Activated T-helper 2 cell treated with anti-CD3 and anti-CD28 coated beads, Interferon-gamma antibody, Interleukin-2, Interleukin-4, amounts not matched to agents 10 μg/mL and 5 μg/mL and 100 μg/mL, durations not matched to agents 14 hours and 24 hours and 36 hours (primary cell): ENCODE data around the gene SPEG. TPM values are rescaled to one million over a fixed set of nuclear protein-coding genes. Genes with fewer than 3 reads are reported as not detected.

Experiments
- DNase-seq: peaks from one replicate; pipeline ENCODE4 v3.0.0; 2021; ENCODE audit warnings: low spot score
- H3K27ac Mint-ChIP-seq: one replicate; pipeline ENCODE4 v1.8.0; 2021; ENCODE audit warnings: mixed read lengths
- H3K27me3 Mint-ChIP-seq: one replicate; pipeline ENCODE4 v1.8.0; 2021; ENCODE audit warnings: low read depth, mixed read lengths
- H3K36me3 Mint-ChIP-seq: one replicate; pipeline ENCODE4 v1.8.0; 2021; ENCODE audit warnings: low read depth, mixed read lengths
- H3K4me1 Mint-ChIP-seq: one replicate; pipeline ENCODE4 v1.8.0; 2021; ENCODE audit warnings: low read depth, mixed read lengths
- H3K4me3 Mint-ChIP-seq: one replicate; pipeline ENCODE4 v1.8.0; 2021; ENCODE audit warnings: low read depth, mild to moderate bottlenecking, moderate library complexity, mixed read lengths
- H3K9me3 Mint-ChIP-seq: one replicate; pipeline ENCODE4 v1.8.0; 2021; ENCODE audit warnings: mixed read lengths
- intact Hi-C: fragments of 100-400 bp; cut with micrococcal nuclease; formaldehyde crosslinking; loops from one replicate; pipeline ENCODE4 v1.15.1; 2023
- total RNA-seq: library from RNA; stranded (reverse); gene quantifications from 2 replicates; pipeline ENCODE4 v1.2.3, GENCODE V29; 2022

The SPEG gene
- total RNA-seq, 1 donor from 2014 or later, result not detected

DNA sequence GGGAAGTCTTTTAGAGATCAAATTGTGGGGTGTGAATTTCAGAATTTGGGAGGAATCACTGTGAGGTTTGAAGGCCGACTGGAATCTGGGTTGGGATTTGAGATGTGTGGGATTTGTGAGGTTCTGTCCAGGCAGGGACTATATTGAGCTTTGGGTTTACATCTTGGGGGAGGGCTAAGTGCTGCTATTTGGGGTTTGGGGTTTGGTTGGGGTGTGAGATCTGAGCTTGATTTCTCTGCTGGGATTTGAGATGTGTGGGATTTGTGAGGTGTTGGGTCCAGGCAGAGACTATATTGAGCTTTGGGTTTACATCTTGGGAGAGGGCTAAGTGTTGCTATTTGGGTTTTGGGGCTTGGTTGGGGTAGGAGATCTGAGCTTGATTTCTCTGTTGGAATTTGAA lies 64.9 kb downstream of the SPEG start:
- DNase-seq, result no peak
- Mint-ChIP-seq H3K4me1 (peaks cover 33% of the 10 kb centered on the region), H3K36me3 (peaks cover 12% of the 10 kb centered on the region), H3K4me3 (peak overlapping the region; percentile 96), H3K9me3 (no peaks in the 10 kb centered on the region), H3K27ac (peak overlapping the region; percentile 91), H3K27me3 (peaks cover 33% of the 10 kb centered on the region)
- intact Hi-C loops, result loop anchor here (2.0 kb wide), 1 partner anchor 789 kb away; the partner anchor contains the start of gene TTLL4

DNA sequence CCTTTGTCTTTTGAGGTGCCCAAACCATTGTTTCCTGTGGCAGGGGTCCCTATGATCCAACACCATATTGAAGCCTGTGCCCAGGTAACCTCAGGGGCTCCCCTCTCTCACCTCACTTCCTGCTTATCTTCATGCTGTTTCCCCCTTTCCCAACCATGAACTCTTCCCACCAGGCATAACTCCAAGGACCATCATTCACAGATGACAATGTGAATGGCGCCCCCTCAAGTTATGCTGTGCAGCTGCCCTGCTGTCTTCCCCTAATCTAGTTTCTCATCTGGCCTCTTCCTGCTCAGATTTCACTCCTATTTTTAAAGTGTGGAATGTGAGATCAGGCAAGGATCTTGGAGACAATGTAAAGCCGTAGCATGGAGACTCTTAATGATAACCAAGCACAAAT lies 65.5 kb downstream of the SPEG start:
- Mint-ChIP-seq H3K27ac (peak overlapping the region; percentile 50), H3K9me3 (no peaks in the 10 kb centered on the region), H3K4me3 (peak overlapping the region; percentile 96), H3K36me3 (peaks cover 18% of the 10 kb centered on the region), H3K4me1 (peaks cover 33% of the 10 kb centered on the region), H3K27me3 (peaks cover 27% of the 10 kb centered on the region)
- no peak for DNase-seq
- intact Hi-C loops, result no loop called here

DNA sequence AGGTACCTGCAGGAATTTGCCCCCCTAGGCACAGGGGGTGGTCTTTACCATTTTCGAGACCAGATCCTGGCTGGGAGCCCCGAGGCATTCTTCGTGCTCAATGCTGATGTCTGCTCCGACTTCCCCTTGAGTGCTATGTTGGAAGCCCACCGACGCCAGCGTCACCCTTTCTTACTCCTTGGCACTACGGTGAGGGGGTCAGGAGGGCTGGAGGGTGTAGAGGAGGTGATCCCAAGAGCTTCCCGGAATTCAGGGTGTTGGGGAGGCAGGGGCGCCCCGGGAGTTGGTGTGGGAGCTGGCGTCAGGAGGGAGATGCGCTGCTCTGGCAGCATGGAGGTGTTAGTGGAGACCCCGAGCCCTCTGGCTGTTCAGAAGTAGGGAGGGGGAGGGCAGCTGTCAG lies 67.2 kb downstream of the SPEG start:
- intact Hi-C loops, result no loop called here
- Mint-ChIP-seq H3K27ac (no peak overlapping the region), H3K36me3 (peaks cover 28% of the 10 kb centered on the region), H3K4me3 (no peak overlapping the region), H3K4me1 (peaks cover 27% of the 10 kb centered on the region), H3K9me3 (no peaks in the 10 kb centered on the region), H3K27me3 (peaks cover 12% of the 10 kb centered on the region)
- DNase-seq, result no peak

DNA sequence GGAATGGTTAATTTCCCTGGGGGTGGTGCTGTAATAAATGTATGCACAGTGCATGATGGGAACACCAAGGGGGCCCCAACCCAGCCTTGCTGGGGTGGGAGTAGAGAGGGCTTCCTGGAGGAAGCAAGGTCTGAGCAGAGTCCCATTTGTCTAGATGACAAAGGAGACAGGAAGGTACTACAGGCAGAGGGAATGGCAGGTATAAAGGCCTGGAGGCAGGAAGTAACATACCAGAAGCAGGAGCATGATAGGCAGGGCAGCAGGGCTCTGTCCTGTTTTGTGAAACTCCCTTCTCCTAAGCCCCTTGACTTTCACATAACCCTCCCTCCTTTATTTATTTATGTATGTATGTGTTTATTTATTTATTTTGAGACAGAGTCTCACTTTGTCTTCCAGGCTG lies 68.0 kb downstream of the SPEG start:
- H3K4me1 Mint-ChIP-seq, result peaks cover 27% of the 10 kb centered on the region
- no peak overlapping the region for H3K27ac Mint-ChIP-seq
- intact Hi-C loops, result no loop called here
- H3K27me3 Mint-ChIP-seq, result peaks cover 6% of the 10 kb centered on the region
- no peak overlapping the region for H3K4me3 Mint-ChIP-seq
- peaks cover 28% of the 10 kb centered on the region for H3K36me3 Mint-ChIP-seq
- no peak for DNase-seq
- H3K9me3 Mint-ChIP-seq, result no peaks in the 10 kb centered on the region

DNA sequence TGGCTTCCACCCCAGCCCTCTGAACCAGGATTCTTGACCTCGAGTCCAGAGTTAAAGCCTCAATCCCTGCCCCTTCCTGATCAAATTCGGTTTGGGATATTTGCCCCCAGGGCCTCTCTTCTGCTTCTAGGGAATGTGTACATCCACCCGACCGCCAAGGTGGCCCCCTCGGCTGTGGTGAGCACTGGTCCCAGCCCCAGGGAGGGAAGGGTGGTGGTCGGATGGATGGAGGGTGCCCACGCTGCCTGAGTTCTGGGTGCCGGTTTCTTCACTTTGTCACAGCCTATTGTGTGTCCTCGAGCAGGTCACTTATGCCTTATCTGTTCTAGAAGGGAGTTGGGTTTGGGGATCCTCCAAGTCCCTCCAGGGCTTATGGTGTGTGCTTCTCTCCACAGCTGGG lies 70.9 kb downstream of the SPEG start:
- Mint-ChIP-seq H3K9me3 (no peaks in the 10 kb centered on the region), H3K4me3 (no peak overlapping the region), H3K4me1 (peaks cover 12% of the 10 kb centered on the region), H3K27ac (no peak overlapping the region), H3K36me3 (peaks cover 28% of the 10 kb centered on the region), H3K27me3 (peaks cover 12% of the 10 kb centered on the region)
- no peak for DNase-seq
- intact Hi-C loops, result no loop called here

DNA sequence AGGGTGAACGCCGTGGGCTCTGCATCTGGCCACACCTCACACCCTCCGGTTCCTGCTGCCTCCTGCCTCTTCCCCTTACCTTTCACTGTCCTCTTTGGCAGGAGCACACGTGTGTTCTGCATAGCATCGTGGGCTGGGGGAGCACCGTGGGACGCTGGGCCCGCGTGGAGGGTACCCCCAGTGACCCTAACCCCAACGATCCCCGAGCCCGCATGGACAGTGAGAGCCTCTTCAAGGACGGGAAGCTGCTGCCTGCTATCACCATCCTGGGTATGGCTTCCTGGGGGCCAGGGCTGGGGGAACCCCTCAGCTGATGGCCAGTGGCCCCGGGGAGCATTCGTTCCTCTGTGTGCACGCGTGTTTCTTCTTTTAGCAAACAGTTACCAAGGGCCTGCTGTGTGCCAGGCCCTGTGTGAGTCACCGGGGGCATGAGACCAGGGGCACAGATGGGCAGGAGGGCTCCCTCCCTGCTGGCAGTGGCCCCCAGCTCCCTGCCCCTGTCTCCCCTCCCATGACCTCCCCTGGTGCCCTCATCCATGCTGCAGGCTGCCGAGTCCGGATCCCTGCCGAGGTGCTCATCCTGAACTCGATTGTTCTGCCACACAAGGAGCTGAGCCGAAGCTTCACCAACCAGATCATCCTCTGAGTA lies 71.6 kb downstream of the SPEG start:
- no peak overlapping the region for H3K27ac Mint-ChIP-seq
- H3K4me1 Mint-ChIP-seq, result peaks cover 9% of the 10 kb centered on the region
- intact Hi-C loops, result no loop called here
- H3K4me3 Mint-ChIP-seq, result no peak overlapping the region
- DNase-seq, result no peak
- peaks cover 28% of the 10 kb centered on the region for H3K36me3 Mint-ChIP-seq
- no peaks in the 10 kb centered on the region for H3K9me3 Mint-ChIP-seq
- peaks cover 19% of the 10 kb centered on the region for H3K27me3 Mint-ChIP-seq

DNA sequence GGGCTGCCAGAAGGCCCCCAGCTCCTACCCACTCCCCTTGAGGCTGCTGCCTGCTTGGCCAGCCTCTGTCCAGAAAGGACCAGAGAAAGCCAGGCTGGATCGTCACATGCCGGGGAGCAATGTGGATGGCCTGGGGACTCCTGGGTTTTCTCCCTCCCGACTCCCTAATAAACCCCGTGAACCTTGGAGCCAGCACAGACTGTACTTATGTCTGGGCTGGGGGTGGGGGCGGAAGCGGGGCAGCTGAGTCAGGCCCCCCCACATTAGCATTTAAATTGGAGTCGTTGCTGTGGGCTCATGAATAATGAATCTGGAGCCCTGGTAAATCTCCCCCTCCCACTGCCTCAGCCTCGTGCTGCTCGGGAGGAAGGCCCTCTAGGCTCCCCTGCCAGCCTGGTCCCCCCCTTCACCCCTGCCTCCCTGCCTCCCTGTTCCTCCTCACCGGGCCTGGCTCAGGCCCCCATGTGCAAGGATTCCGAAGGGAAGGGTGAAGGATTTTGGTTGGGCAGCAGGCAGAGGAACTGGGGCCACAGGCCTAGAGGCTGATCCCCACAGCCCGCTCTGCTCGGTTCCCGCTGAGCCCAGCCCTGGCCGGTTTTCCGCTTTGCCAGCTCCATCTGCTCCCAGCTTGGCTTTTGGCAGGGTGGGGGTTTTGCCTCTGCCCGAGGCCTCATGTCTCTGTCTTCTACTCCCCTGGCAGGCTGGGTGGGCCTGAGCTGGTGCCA lies 72.3 kb downstream of the SPEG start:
- no peak overlapping the region for H3K4me3 Mint-ChIP-seq
- no peak overlapping the region for H3K27ac Mint-ChIP-seq
- H3K36me3 Mint-ChIP-seq, result peaks cover 28% of the 10 kb centered on the region
- DNase-seq, result no peak
- no peaks in the 10 kb centered on the region for H3K9me3 Mint-ChIP-seq
- intact Hi-C loops, result no loop called here
- peaks cover 6% of the 10 kb centered on the region for H3K4me1 Mint-ChIP-seq
- peaks cover 24% of the 10 kb centered on the region for H3K27me3 Mint-ChIP-seq

DNA sequence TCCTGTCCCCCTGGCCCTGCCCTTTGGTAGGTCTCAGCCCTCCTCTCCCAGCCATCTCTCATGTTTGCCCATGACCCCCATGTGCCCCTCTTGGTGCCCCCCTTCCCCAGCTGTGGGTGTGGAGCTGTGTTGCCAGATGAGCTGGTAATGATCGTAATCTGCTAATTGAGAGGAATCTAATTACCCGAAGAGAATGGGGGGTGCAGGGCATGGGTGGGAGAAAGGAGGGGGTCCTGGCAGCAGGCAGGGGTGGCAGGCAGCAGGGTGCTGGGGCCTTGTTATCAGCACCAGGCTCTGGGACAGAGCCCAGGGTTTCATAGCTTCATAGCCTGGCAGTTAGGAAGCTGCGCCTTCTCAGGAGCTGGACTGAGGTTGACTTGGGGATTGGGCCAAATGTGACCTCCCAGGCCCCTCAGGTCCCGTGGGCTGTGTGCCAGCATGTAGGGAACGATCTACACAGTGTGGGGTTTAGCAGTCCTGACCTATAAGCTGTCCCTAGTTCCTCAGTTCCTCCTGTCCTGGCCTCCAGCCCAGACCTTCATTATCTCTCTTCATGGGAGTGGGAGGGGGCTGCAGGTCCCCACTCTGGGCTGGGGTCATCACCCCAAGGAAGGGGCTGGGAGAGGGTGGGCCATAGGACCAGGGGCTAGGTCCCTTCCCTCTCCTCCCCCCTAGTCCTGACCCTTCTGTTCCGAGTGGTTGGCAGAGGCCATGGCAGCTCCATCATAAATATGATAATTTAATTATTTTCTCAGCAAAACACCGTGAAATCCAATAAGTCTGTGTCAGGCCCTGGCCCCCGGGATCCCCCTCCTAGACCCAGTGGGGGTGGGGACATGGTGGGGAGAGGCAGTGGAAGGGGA lies 73.2 kb downstream of the SPEG start:
- H3K27ac Mint-ChIP-seq, result no peak overlapping the region
- peaks cover 30% of the 10 kb centered on the region for H3K27me3 Mint-ChIP-seq
- H3K36me3 Mint-ChIP-seq, result peaks cover 28% of the 10 kb centered on the region
- no peak for DNase-seq
- H3K9me3 Mint-ChIP-seq, result no peaks in the 10 kb centered on the region
- H3K4me1 Mint-ChIP-seq, result peaks cover 6% of the 10 kb centered on the region
- H3K4me3 Mint-ChIP-seq, result no peak overlapping the region
- intact Hi-C loops, result no loop called here

DNA sequence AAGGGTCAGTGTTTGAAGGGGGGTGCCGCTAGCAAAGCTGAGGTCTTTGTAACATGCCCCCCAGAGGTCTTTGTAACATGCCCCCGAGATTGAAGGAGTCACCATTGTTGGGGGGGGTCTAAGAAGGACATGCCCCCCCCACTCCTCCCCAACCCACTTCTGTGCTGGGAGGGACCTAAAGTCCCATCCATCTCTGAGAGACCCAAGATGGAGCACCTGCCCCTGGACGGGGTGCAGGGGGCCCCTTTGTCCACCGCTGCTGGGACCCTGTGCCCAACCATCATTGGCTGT lies 73.7 kb downstream of the SPEG start:
- no peak for DNase-seq
- Mint-ChIP-seq H3K36me3 (peaks cover 27% of the 10 kb centered on the region), H3K27me3 (peaks cover 35% of the 10 kb centered on the region), H3K9me3 (no peaks in the 10 kb centered on the region), H3K27ac (no peak overlapping the region), H3K4me3 (no peak overlapping the region), H3K4me1 (peaks cover 6% of the 10 kb centered on the region)
- intact Hi-C loops, result no loop called here

DNA sequence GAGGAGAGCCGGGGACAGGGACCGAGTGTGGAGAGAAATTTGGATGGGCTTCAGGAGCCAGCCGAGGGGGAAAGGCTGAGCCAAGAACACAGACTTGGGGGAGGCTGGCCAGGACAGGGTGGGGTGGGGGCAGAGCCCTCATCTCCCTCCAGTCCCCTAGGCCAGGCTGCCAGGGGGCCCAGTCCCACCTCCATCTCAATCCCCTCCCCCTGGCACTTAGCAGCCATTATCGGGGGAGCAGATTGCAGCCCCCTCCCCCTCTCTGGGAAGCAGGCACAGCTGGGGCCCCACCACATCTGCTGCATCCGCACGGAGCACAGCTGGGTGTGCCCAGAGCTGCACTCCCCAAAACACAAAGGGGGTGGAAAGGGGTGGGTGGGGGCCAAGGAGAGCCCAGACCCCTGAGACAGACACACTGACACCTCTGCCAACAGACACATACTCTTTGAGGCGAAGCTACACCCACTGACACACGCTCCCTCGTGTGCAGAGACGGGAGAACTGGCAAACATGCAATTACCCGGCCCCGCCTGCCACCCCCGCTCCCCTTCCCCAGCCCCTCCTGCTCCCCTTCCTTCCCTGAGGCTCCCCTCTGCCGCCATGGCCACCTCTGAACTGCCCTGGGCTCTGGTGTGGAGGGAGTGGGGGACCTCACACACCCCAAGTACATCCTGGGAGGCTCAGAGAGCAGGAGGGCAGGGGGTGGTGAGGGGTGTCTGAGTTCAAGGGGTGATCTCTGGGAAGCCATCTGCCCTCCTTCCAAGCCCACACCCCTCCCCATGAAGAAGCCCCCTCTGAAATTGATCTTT lies 74.5 kb downstream of the SPEG start:
- H3K4me3 Mint-ChIP-seq, result no peak overlapping the region
- peaks cover 42% of the 10 kb centered on the region for H3K27me3 Mint-ChIP-seq

DNA sequence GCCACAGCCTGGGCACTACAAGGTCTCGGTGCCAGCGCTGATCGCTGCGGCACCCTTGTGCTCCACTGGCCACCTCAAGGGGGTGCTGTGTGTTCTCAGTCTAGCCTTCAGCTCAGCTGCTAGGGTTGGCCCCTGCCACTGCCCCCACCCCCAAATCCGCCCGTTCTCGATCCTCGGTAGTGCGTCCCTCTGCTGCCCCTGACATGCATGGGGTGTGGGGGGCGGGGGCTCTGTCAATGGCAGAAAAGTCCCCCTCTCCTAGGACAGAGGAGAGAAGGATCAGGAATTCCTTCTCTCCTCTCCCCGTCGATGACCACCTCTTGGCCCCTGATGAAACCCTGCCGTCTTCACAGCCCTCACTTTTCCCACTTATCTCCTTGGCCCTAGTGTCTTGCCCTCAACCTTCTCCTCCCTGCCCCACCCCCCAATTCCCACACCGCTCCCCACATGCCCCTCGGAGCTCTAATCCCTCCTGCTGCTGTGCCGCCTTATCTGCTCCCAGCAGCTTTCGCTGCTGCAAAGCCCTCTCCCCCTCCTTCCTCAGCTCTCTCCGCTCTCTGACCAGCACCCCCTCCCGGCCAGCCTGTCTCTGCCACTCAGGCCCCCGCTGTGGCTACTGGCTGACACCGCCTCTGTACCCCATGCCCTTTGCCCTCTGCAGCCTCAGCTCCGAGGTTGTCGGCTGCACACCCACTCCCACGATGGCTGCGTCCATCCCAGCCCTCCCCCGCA lies 75.3 kb downstream of the SPEG start:
- peak; percentile 25 for DNase-seq
- Mint-ChIP-seq H3K4me3 (no peak overlapping the region), H3K36me3 (peaks cover 12% of the 10 kb centered on the region), H3K27ac (no peak overlapping the region), H3K27me3 (peaks cover 44% of the 10 kb centered on the region), H3K9me3 (no peaks in the 10 kb centered on the region), H3K4me1 (peaks cover 6% of the 10 kb centered on the region)
- intact Hi-C loops, result loop anchor here (1.0 kb wide), 1 partner anchor 20 kb away; no protein-coding TSS in a partner anchor

More for the DNA sequence above, 74.5 kb downstream of the SPEG start:
- Mint-ChIP-seq H3K9me3 (no peaks in the 10 kb centered on the region), H3K4me1 (peaks cover 6% of the 10 kb centered on the region), H3K36me3 (peaks cover 20% of the 10 kb centered on the region), H3K27ac (no peak overlapping the region)
- intact Hi-C loops, result loop anchor here (1.0 kb wide), 1 partner anchor 21 kb away; no protein-coding TSS in a partner anchor
- DNase-seq, result no peak
